Measurements from ENCODE around the gene PRKN. TPM values are rescaled to one million over a fixed set of nuclear protein-coding genes. Genes with fewer than 3 reads are reported as not detected.
A peak's percentile ranks its signal among the peaks of the same experiment; 100 is the strongest.
"Not testable (repeated sequence)": the region's sequence is repeated elsewhere in the genome, so short reads cannot be mapped to it uniquely, and the experiment has no call there.

The PRKN gene
- polyA plus RNA-seq, 1 donor, result 4.6 TPM

GRCh38 chr6:161847628-161848027 lies 879.9 kb downstream of the PRKN start:
- no peak for DNase-seq (ENCODE audit: low read depth)

- no peak for DNase-seq (ENCODE audit: low read depth)
Measured at GRCh38 chr6:161844804-161845203, 882.8 kb downstream of the PRKN start.

GRCh38 chr6:161843066-161843465 lies 884.5 kb downstream of the PRKN start:
- no peak for DNase-seq (ENCODE audit: low read depth)

- no peak for DNase-seq (ENCODE audit: low read depth)
Measured at GRCh38 chr6:161840380-161840779, 887.2 kb downstream of the PRKN start.

- no peak for DNase-seq (ENCODE audit: low read depth)
Measured at GRCh38 chr6:161838306-161839035, 889.1 kb downstream of the PRKN start.

GRCh38 chr6:161837854-161838253 lies 889.7 kb downstream of the PRKN start:
- DNase-seq (ENCODE audit: low read depth), result no peak

- DNase-seq (ENCODE audit: low read depth), result no peak
Measured at GRCh38 chr6:161837449-161837735, 890.2 kb downstream of the PRKN start.

- peak; percentile 17 for DNase-seq (ENCODE audit: low read depth)
Measured at GRCh38 chr6:161836643-161837448, 890.7 kb downstream of the PRKN start.

- DNase-seq (ENCODE audit: low read depth), result no peak
Measured at GRCh38 chr6:161835500-161836215, 891.9 kb downstream of the PRKN start.

- no peak for DNase-seq (ENCODE audit: low read depth)
Measured at GRCh38 chr6:161834426-161834825, 893.1 kb downstream of the PRKN start.

- DNase-seq (ENCODE audit: low read depth), result no peak
Measured at GRCh38 chr6:161833099-161833860, 894.3 kb downstream of the PRKN start.

- no peak for DNase-seq (ENCODE audit: low read depth)
Measured at GRCh38 chr6:161832622-161833021, 894.9 kb downstream of the PRKN start.

- DNase-seq (ENCODE audit: low read depth), result no peak
Measured at GRCh38 chr6:161830866-161831616, 896.5 kb downstream of the PRKN start.

GRCh38 chr6:161829291-161829729 lies 898.3 kb downstream of the PRKN start:
- DNase-seq (ENCODE audit: low read depth), result no peak

- no peak for DNase-seq (ENCODE audit: low read depth)
Measured at GRCh38 chr6:161828355-161828754, 899.2 kb downstream of the PRKN start.

- no peak for DNase-seq (ENCODE audit: low read depth)
Measured at GRCh38 chr6:161826512-161826911, 901.1 kb downstream of the PRKN start.

- not testable (repeated sequence) for DNase-seq (ENCODE audit: low read depth)
Measured at GRCh38 chr6:161822204-161822603, 905.4 kb downstream of the PRKN start.

- DNase-seq (ENCODE audit: low read depth), result no peak
Measured at GRCh38 chr6:161817881-161818280, 909.7 kb downstream of the PRKN start.

- no peak for DNase-seq (ENCODE audit: low read depth)
Measured at GRCh38 chr6:161815965-161816364, 911.6 kb downstream of the PRKN start.

GRCh38 chr6:161813156-161813555 lies 914.4 kb downstream of the PRKN start:
- no peak for DNase-seq (ENCODE audit: low read depth)

- no peak for DNase-seq (ENCODE audit: low read depth)
Measured at GRCh38 chr6:161809971-161810370, 917.6 kb downstream of the PRKN start.
